Measurements from ENCODE around the gene WDR49.

Gene WDR49

DNA sequence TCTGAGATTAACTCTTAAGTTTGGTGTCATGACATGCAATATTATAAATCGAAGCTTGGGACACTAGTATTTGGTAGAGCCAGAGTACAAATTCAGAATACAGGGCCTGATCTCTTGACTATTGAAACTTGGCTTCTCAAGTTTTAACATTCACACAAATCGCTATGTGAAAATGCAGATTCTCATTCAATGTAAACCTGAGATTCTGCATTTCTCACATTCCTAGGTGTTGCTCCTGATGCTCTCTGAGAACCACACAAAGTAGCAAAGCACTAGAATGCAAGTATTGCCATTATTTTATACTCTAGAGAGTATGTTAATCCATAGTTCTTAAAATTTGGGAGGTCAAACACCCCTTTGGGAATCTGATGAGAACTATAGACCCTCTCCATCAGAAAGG, 47.9 kb downstream of the WDR49 start:
- TF ChIP-seq CTCF (IDR thresholded peaks at IDR 0.05; ENCODE audit: insufficient read depth, low read depth, low read length, missing control alignments) = no peak
- DNase-seq (ENCODE audit: low read depth) = no peak
- no peak overlapping the region for H3K4me3 ChIP-seq (ENCODE audit: low read depth, low read length)

- no peak overlapping the region for H3K4me3 ChIP-seq (ENCODE audit: low read depth, low read length)
- DNase-seq (ENCODE audit: low read depth) = no peak
- no peak for TF ChIP-seq CTCF (IDR thresholded peaks at IDR 0.05; ENCODE audit: insufficient read depth, low read depth, low read length, missing control alignments)
These were observed 51.7 kb downstream of the WDR49 start for GRCh38 chr3:167602041-167602440.

DNA sequence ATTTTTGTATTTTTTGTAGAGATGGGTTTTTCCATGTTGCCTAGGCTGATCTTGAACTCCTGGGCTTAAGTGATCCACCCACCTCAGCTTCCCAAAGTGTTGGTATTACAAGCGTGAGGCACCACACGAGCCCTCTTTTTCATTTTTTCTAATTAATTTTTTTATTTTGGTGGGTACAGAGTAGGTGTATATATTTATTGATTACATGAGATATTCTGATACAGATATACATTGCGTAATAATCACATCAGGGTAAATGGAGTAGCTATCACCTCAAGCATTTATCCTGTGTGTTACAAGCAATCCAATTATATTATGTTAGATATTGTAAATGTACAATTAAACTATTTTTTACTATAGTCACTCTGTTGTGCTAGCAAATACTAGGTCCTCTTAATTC, 66.1 kb downstream of the WDR49 start:
- H3K4me3 ChIP-seq (ENCODE audit: low read depth, low read length) = no peak overlapping the region
- TF ChIP-seq CTCF (IDR thresholded peaks at IDR 0.05; ENCODE audit: insufficient read depth, low read depth, low read length, missing control alignments) = no peak
- DNase-seq (ENCODE audit: low read depth) = no peak

GRCh38 chr3:167575000-167575600, 78.6 kb downstream of the WDR49 start:
- no peak for DNase-seq (ENCODE audit: low read depth)
- no peak overlapping the region for H3K4me3 ChIP-seq (ENCODE audit: low read depth, low read length)
- no peak for TF ChIP-seq CTCF (IDR thresholded peaks at IDR 0.05; ENCODE audit: insufficient read depth, low read depth, low read length, missing control alignments)

DNA sequence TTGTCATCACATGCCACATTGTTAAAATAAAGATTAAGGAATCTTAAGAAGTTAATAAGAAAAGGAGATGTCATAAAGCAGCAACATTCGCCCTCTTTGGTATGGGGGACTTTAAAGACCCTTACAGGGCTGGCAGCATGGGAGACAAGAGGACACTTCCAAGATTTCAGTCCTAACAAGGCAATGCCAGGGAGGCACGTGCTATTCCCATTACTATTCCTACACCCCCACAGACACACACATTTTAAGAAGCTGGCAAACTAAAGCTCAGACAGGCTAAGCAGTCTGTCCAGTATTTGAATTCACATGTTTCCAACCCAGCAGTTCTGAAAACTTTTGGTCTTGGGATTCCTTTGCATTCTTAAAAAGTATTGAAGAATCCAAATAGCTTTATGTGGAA, 80.8 kb downstream of the WDR49 start:
- TF ChIP-seq CTCF (IDR thresholded peaks at IDR 0.05; ENCODE audit: insufficient read depth, low read depth, low read length, missing control alignments) = no peak
- H3K4me3 ChIP-seq (ENCODE audit: low read depth, low read length) = no peak overlapping the region
- DNase-seq (ENCODE audit: low read depth) = no peak

DNA sequence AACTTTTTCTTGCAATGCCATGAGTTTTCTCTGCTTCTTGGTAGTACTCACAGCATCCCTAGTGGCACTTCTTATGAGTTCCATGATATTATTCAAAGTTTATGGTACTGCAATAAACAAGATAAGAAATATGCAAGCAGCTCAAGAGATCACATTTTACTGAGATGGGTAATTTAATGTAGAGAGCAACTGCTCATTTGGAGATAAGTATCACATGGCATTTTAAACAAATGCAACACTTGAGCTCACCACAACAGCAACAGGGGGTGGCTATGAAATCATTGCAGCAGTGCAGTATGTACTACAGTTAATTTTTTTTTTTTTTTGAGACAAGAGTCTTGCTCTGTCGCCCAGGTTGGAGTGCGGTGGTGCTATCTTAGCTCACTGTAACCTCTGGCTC, 85.1 kb downstream of the WDR49 start:
- no peak for TF ChIP-seq CTCF (IDR thresholded peaks at IDR 0.05; ENCODE audit: insufficient read depth, low read depth, low read length, missing control alignments)
- H3K4me3 ChIP-seq (ENCODE audit: low read depth, low read length) = no peak overlapping the region
- DNase-seq (ENCODE audit: low read depth) = no peak

DNA sequence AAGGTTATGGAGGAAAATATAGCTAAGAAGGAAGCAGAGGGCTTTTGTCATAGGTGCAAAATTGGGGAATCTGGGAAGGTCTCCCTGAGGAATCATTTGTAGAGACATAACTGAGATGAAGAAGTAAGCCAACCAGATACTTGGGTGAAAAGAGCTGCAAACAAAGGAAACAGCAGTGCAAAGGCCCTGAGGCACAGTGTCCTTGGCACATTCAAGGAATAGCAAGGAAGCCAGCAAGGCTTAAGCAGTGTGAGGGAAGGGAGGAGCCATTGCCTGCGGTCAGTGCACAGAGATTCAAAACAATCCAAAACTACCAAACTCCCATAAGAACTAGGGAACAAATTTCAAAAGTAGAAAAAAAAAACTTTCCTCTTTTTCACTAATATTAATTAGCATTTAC, 88.3 kb downstream of the WDR49 start:
- no peak for DNase-seq (ENCODE audit: low read depth)
- no peak overlapping the region for H3K4me3 ChIP-seq (ENCODE audit: low read depth, low read length)
- TF ChIP-seq CTCF (IDR thresholded peaks at IDR 0.05; ENCODE audit: insufficient read depth, low read depth, low read length, missing control alignments) = no peak
